Measurements from ENCODE around the gene PARD3. TPM values are rescaled to one million over a fixed set of nuclear protein-coding genes. Genes with fewer than 3 reads are reported as not detected.
"Not testable (repeated sequence)": the region's sequence is repeated elsewhere in the genome, so short reads cannot be mapped to it uniquely, and the experiment has no call there.

Gene PARD3
- total RNA-seq, 6 experiments from 2014 or later: 19.1 to 27.8 (median 22.0) TPM

GRCh38 chr10:34430685-34431084, 384.4 kb downstream of the PARD3 start:
- TF ChIP-seq CTCF (IDR thresholded peaks at IDR 0.05) (no peak), POLR2A (IDR thresholded peaks at IDR 0.05) (no peak)
- H3K27me3 ChIP-seq: no peaks in the 10 kb centered on the region
- no peak overlapping the region for H3K27ac ChIP-seq
- no peaks in the 10 kb centered on the region for H3K36me3 ChIP-seq
- 57% methylated on average over 3 of the region's 3 CpGs for WGBS (ENCODE audit: insufficient coverage, low coverage, low lambda C conversion rate, missing lambda C conversion rate)
- DNase-seq (no peak), ATAC-seq (peak in 2 of 4 donors; percentile 23 to 52)
- H3K9me3 ChIP-seq: no peaks in the 10 kb centered on the region
- no peak overlapping the region for H3K4me3 ChIP-seq
- intact Hi-C loops (cut with DNase I): no loop called here
- H3K4me1 ChIP-seq: no peaks in the 10 kb centered on the region

GRCh38 chr10:34428501-34428900, 386.6 kb downstream of the PARD3 start:
- WGBS (ENCODE audit: insufficient coverage, low coverage, low lambda C conversion rate, missing lambda C conversion rate): 30% methylated on average over 3 of the region's 3 CpGs
- no peaks in the 10 kb centered on the region for H3K9me3 ChIP-seq
- no peak overlapping the region for H3K4me3 ChIP-seq
- intact Hi-C loops (cut with DNase I): no loop called here
- H3K36me3 ChIP-seq: no peaks in the 10 kb centered on the region
- H3K27me3 ChIP-seq: no peaks in the 10 kb centered on the region
- TF ChIP-seq CTCF (IDR thresholded peaks at IDR 0.05) (no peak), POLR2A (IDR thresholded peaks at IDR 0.05) (no peak)
- no peak overlapping the region for H3K27ac ChIP-seq
- H3K4me1 ChIP-seq: no peaks in the 10 kb centered on the region
- DNase-seq (no peak), ATAC-seq (no peak)

- Histone ChIP-seq H3K27me3 (no peaks in the 10 kb centered on the region), H3K36me3 (no peaks in the 10 kb centered on the region), H3K4me1 (no peaks in the 10 kb centered on the region), H3K9me3 (no peaks in the 10 kb centered on the region), H3K27ac (no peak overlapping the region), H3K4me3 (no peak overlapping the region)
- ATAC-seq: no peak
- TF ChIP-seq CTCF (IDR thresholded peaks at IDR 0.05): no peak
- no peak for TF ChIP-seq POLR2A (IDR thresholded peaks at IDR 0.05)
- no peak for DNase-seq
- 79% methylated on average over 3 of the region's 3 CpGs for WGBS (ENCODE audit: insufficient coverage, low coverage, low lambda C conversion rate, missing lambda C conversion rate)
- intact Hi-C loops (cut with DNase I): no loop called here
Observed at GRCh38 chr10:34427911-34428216, 387.2 kb downstream of the PARD3 start.

GRCh38 chr10:34427158-34427910, 387.8 kb downstream of the PARD3 start:
- H3K4me3 ChIP-seq; H3K36me3 ChIP-seq; intact Hi-C loops (cut with DNase I); DNase-seq; H3K9me3 ChIP-seq; ATAC-seq; H3K27ac ChIP-seq; H3K27me3 ChIP-seq; H3K4me1 ChIP-seq: not testable (repeated sequence)
- 82% methylated on average over 20 of the region's 20 CpGs for WGBS (ENCODE audit: insufficient coverage, low coverage, low lambda C conversion rate, missing lambda C conversion rate)

- H3K9me3 ChIP-seq; H3K36me3 ChIP-seq; ATAC-seq; H3K27ac ChIP-seq; H3K4me1 ChIP-seq; H3K4me3 ChIP-seq; intact Hi-C loops (cut with DNase I); H3K27me3 ChIP-seq; DNase-seq: not testable (repeated sequence)
- 90% methylated on average over 7 of the region's 7 CpGs for WGBS (ENCODE audit: insufficient coverage, low coverage, low lambda C conversion rate, missing lambda C conversion rate)
Observed at GRCh38 chr10:34426538-34427157, 388.4 kb downstream of the PARD3 start.
